ENCODE measurements around the gene ASL.

DNA sequence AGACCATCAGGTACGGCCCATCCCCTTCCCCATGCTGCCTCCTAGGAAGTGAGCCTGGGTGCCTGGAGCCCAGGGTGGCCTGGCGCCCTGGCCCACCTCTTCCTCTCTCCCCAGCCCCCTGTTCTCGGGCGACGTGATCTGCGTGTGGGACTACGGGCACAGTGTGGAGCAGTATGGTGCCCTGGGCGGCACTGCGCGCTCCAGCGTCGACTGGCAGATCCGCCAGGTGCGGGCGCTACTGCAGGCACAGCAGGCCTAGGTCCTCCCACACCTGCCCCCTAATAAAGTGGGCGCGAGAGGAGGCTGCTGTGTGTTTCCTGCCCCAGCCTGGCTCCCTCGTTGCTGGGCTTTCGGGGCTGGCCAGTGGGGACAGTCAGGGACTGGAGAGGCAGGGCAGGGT is 17.0 kb downstream of the ASL start:
- TF ChIP-seq, protein P1, sequence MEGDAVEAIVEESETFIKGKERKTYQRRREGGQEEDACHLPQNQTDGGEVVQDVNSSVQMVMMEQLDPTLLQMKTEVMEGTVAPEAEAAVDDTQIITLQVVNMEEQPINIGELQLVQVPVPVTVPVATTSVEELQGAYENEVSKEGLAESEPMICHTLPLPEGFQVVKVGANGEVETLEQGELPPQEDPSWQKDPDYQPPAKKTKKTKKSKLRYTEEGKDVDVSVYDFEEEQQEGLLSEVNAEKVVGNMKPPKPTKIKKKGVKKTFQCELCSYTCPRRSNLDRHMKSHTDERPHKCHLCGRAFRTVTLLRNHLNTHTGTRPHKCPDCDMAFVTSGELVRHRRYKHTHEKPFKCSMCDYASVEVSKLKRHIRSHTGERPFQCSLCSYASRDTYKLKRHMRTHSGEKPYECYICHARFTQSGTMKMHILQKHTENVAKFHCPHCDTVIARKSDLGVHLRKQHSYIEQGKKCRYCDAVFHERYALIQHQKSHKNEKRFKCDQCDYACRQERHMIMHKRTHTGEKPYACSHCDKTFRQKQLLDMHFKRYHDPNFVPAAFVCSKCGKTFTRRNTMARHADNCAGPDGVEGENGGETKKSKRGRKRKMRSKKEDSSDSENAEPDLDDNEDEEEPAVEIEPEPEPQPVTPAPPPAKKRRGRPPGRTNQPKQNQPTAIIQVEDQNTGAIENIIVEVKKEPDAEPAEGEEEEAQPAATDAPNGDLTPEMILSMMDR (IDR thresholded peaks at IDR 0.05) = no peak
- TF ChIP-seq POLR2A (IDR thresholded peaks at IDR 0.05) = no peak

Data from gastroesophageal sphincter (tissue), 3 donors.